Esophagus squamous epithelium (tissue), 5 donors: ENCODE results near the gene FGF16. TPM values are rescaled to one million over a fixed set of nuclear protein-coding genes. Genes with fewer than 3 reads are reported as not detected.

Experiments used
- DNase-seq: peaks from one replicate; lab custom pipeline; 2025; lab: John Stamatoyannopoulos, UW
- H3K27ac ChIP-seq, 4 donors: fragments of 200-600 bp; sonication (generic); one replicate each; pipeline ENCODE4 v1.5.1; 2016 to 2019; ENCODE audit warnings: mild to moderate bottlenecking in 1 of 4
- H3K27me3 ChIP-seq, 4 donors: fragments of 200-600 bp; sonication (generic); 1 replicate in 3 of 4; 2 replicates in 1 of 4; pipeline versions ENCODE4 v1.5.1 to v1.6.0; 2017 to 2021; ENCODE audit warnings: antibody characterized with exemption in 1 of 4
- H3K36me3 ChIP-seq, 3 donors: fragments of 200-600 bp; sonication (generic); one replicate each; pipeline ENCODE4 v1.5.1; 2016 to 2019
- H3K4me1 ChIP-seq, 3 donors: fragments of 200-600 bp; sonication (generic); one replicate each; pipeline ENCODE4 v1.5.1; 2017 to 2019
- H3K4me3 ChIP-seq, 4 donors: fragments of 200-600 bp; sonication (generic); 1 replicate in 3 of 4; 2 replicates in 1 of 4; pipeline ENCODE4 v1.5.1; 2016 to 2019; ENCODE audit warnings: mild to moderate bottlenecking in 2 of 4, moderate library complexity in 1 of 4
- H3K9me3 ChIP-seq, 3 donors: fragments of 200-600 bp; sonication (generic); one replicate each; pipeline ENCODE4 v1.5.1; 2016 to 2019
- CTCF ChIP-seq, 6 experiments: fragments of 450-650 bp in 4 of 6; fragments of 200-600 bp in 2 of 6; sonication (generic) in 2 of 6; IDR thresholded peaks; one replicate each; pipeline ENCODE4 v1.5.1; 2016 to 2019; ENCODE audit warnings: antibody characterized with exemption in 6 of 6, mild to moderate bottlenecking in 4 of 6, moderate library complexity in 4 of 6
- POLR2A ChIP-seq, 4 donors: fragments of 450-650 bp; IDR thresholded peaks; one replicate each; pipeline ENCODE4 v1.6.1; 2017; ENCODE audit warnings: antibody characterized with exemption in 4 of 4, mild to moderate bottlenecking in 4 of 4, moderate library complexity in 3 of 4
- WGBS, 2 donors: methylation state at CpG; one replicate each; pipeline ENCODE4 v1.1.5; 2018; 5-methylcytosine and 5-hydroxymethylcytosine counted together
- intact Hi-C: fragments of 100-400 bp; cut with DNase I; formaldehyde crosslinking; loops from one replicate; pipeline ENCODE4 v1.15.0; 2022
- total RNA-seq, 4 donors: library from RNA; depleted of rRNA; stranded (reverse); fragments of >200 nt; gene quantifications; one replicate each; pipeline ENCODE4 v1.1.0, GENCODE V29; 2016
- donor health status: DM: yes; HTN: yes; CAD: no.

Gene FGF16
- total RNA-seq, 4 donors from 2014 or later: not detected

GRCh38 chrX:77502951-77503525, 55.8 kb downstream of the FGF16 start:
- no peaks in the 10 kb centered on the region for H3K27me3 ChIP-seq
- TF ChIP-seq CTCF (IDR thresholded peaks at IDR 0.05) (no peak), POLR2A (IDR thresholded peaks at IDR 0.05) (no peak)
- intact Hi-C loops: no loop called here
- 17 to 19% methylated on average over 2 of the region's 2 CpGs for WGBS, 2 donors
- no peak for DNase-seq
- no peak overlapping the region for H3K4me3 ChIP-seq
- no peak overlapping the region for H3K27ac ChIP-seq
- no peaks in the 10 kb centered on the region for H3K9me3 ChIP-seq
- H3K4me1 ChIP-seq: no peaks in the 10 kb centered on the region
- peaks cover 0 to 12% (median 0%) of the 10 kb centered on the region in 3 donors for H3K36me3 ChIP-seq

GRCh38 chrX:77505227-77505626, 58.0 kb downstream of the FGF16 start:
- Histone ChIP-seq H3K27me3 (no peaks in the 10 kb centered on the region), H3K4me3 (no peak overlapping the region), H3K9me3 (no peaks in the 10 kb centered on the region), H3K36me3 (peaks cover 0 to 33% (median 8%) of the 10 kb centered on the region in 3 donors), H3K27ac (no peak overlapping the region), H3K4me1 (no peaks in the 10 kb centered on the region)
- TF ChIP-seq CTCF (IDR thresholded peaks at IDR 0.05): no peak
- no peak for TF ChIP-seq POLR2A (IDR thresholded peaks at IDR 0.05)
- intact Hi-C loops: no loop called here
- WGBS, 2 donors: 65 to 77% methylated on average over 2 of the region's 2 CpGs
- DNase-seq: no peak
